Measurements from ENCODE around the gene PPP2R5A. TPM values are rescaled to one million over a fixed set of nuclear protein-coding genes. Genes with fewer than 3 reads are reported as not detected.

The PPP2R5A gene
- total RNA-seq, 2 experiments from 2014 or later = 28.0 to 36.0 TPM

DNA sequence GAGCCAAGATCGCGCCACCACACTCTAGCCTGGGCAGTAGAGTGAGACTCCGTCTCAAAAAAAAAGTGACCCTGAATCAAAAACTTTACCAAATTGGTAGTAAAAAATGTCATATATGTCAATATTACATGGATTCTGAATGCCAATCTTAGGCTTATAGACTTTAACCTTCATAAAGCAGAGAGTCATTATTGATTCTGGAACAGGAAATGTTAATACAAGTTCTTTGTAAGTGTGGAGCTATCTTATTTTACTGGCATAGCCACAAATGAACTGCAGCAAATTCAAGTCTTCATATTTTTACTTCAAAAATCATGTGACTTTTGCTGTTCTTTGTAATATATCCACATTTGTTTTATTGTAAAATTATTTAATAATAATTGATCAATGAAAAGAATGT lies 41.3 kb downstream of the PPP2R5A start:
- no TSS peak for BruUV-seq (replicated peaks)
- Histone ChIP-seq H2AFZ (ENCODE audit: low read length) (no peak overlapping the region), H3K27ac (ENCODE audit: low read depth, low read length, poor library complexity, severe bottlenecking) (no peak overlapping the region), H3K4me2 (ENCODE audit: low read length) (no peak overlapping the region), H3K9me3 (ENCODE audit: low read length) (no peaks in the 10 kb centered on the region), H3K79me2 (ENCODE audit: insufficient read depth, low read depth, low read length) (peaks cover 22% of the 10 kb centered on the region; the same call in 1 of the 2 replicates), H4K20me1 (ENCODE audit: insufficient read depth, low read length) (no peaks in the 10 kb centered on the region), H3K4me3 (ENCODE audit: low read depth, low read length, poor library complexity, severe bottlenecking) (no peak overlapping the region), H3K36me3 (ENCODE audit: insufficient read depth, low read length) (peaks cover 14% of the 10 kb centered on the region), H3K4me1 (ENCODE audit: insufficient read depth, low read length, poor library complexity, severe bottlenecking) (no peaks in the 10 kb centered on the region), H3K9me2 (ENCODE audit: insufficient read depth, low read length) (no peaks in the 10 kb centered on the region)
- ChIA-PET CTCF (ENCODE audit: unreplicated experiment) (no interaction called here), POLR2A (no interaction called here)
- intact Hi-C loops (cut with micrococcal nuclease; ENCODE audit: unreplicated experiment) = no loop called here
- TF ChIP-seq EZH2phosphoT487 (IDR thresholded peaks at IDR 0.05; ENCODE audit: borderline replicate concordance, low read depth, low read length) (no peak), CTCF (conservative IDR thresholded peaks at IDR 0.05; ENCODE audit: low read length) (no peak)
- DNase-seq (ENCODE audit: low spot score) = no peak

- H3K9me2 ChIP-seq (ENCODE audit: insufficient read depth, low read length) = no peaks in the 10 kb centered on the region
- intact Hi-C loops (cut with micrococcal nuclease; ENCODE audit: unreplicated experiment) = no loop called here
- H3K4me2 ChIP-seq (ENCODE audit: low read length) = no peak overlapping the region
- no peaks in the 10 kb centered on the region for H3K9me3 ChIP-seq (ENCODE audit: low read length)
- ChIA-PET POLR2A (no interaction called here), CTCF (ENCODE audit: unreplicated experiment) (no interaction called here)
- no peak overlapping the region for H2AFZ ChIP-seq (ENCODE audit: low read length)
- no peaks in the 10 kb centered on the region for H3K4me1 ChIP-seq (ENCODE audit: insufficient read depth, low read length, poor library complexity, severe bottlenecking)
- H3K36me3 ChIP-seq (ENCODE audit: insufficient read depth, low read length) = peaks cover 26% of the 10 kb centered on the region
- H4K20me1 ChIP-seq (ENCODE audit: insufficient read depth, low read length) = no peaks in the 10 kb centered on the region
- TF ChIP-seq EZH2phosphoT487 (IDR thresholded peaks at IDR 0.05; ENCODE audit: borderline replicate concordance, low read depth, low read length) (no peak), CTCF (conservative IDR thresholded peaks at IDR 0.05; ENCODE audit: low read length) (no peak)
- H3K4me3 ChIP-seq (ENCODE audit: low read depth, low read length, poor library complexity, severe bottlenecking) = no peak overlapping the region
- DNase-seq (ENCODE audit: low spot score) = no peak
- no TSS peak for BruUV-seq (replicated peaks)
- H3K79me2 ChIP-seq (ENCODE audit: insufficient read depth, low read depth, low read length) = peaks cover 22% of the 10 kb centered on the region; the same call in 1 of the 2 replicates
- H3K27ac ChIP-seq (ENCODE audit: low read depth, low read length, poor library complexity, severe bottlenecking) = no peak overlapping the region
Measured at GRCh38 chr1:212328248-212328647, 43.0 kb downstream of the PPP2R5A start.

DNA sequence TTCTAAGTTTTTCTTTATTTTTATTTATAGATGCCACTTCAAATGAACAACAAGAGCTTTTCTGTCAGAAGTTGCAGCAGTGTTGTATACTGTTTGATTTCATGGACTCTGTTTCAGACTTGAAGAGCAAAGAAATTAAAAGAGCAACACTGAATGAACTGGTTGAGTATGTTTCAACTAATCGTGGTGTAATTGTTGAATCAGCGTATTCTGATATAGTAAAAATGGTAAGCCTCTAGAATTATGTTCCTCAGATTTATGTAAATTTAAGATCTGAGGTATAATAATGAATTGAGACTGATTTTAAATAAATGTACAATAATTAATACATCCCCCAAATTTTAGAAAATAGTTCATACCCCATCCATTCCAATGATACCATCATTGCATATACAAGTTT lies 43.9 kb downstream of the PPP2R5A start:
- H2AFZ ChIP-seq (ENCODE audit: low read length) = no peak overlapping the region
- H3K9me3 ChIP-seq (ENCODE audit: low read length) = no peaks in the 10 kb centered on the region
- H4K20me1 ChIP-seq (ENCODE audit: insufficient read depth, low read length) = no peaks in the 10 kb centered on the region
- TF ChIP-seq CTCF (conservative IDR thresholded peaks at IDR 0.05; ENCODE audit: low read length) (no peak), EZH2phosphoT487 (IDR thresholded peaks at IDR 0.05; ENCODE audit: borderline replicate concordance, low read depth, low read length) (no peak)
- POLR2A ChIA-PET = interaction anchor here (0.6 kb wide), 1 partner anchor 401 kb away, joined by 4 read pairs; no protein-coding TSS in a partner anchor
- peaks cover 35% of the 10 kb centered on the region for H3K36me3 ChIP-seq (ENCODE audit: insufficient read depth, low read length)
- no peak for DNase-seq (ENCODE audit: low spot score)
- no peaks in the 10 kb centered on the region for H3K4me1 ChIP-seq (ENCODE audit: insufficient read depth, low read length, poor library complexity, severe bottlenecking)
- H3K79me2 ChIP-seq (ENCODE audit: insufficient read depth, low read depth, low read length) = peaks cover 19% of the 10 kb centered on the region; the same call in 1 of the 2 replicates
- H3K4me2 ChIP-seq (ENCODE audit: low read length) = no peak overlapping the region
- CTCF ChIA-PET (ENCODE audit: unreplicated experiment) = no interaction called here
- no peak overlapping the region for H3K27ac ChIP-seq (ENCODE audit: low read depth, low read length, poor library complexity, severe bottlenecking)
- no TSS peak for BruUV-seq (replicated peaks)
- H3K9me2 ChIP-seq (ENCODE audit: insufficient read depth, low read length) = no peaks in the 10 kb centered on the region
- H3K4me3 ChIP-seq (ENCODE audit: low read depth, low read length, poor library complexity, severe bottlenecking) = no peak overlapping the region
- intact Hi-C loops (cut with micrococcal nuclease; ENCODE audit: unreplicated experiment) = no loop called here
